Measurements from ENCODE around the gene STAG3.
"Not testable (repeated sequence)": the region's sequence is repeated elsewhere in the genome, so short reads cannot be mapped to it uniquely, and the experiment has no call there.

The STAG3 gene

DNA sequence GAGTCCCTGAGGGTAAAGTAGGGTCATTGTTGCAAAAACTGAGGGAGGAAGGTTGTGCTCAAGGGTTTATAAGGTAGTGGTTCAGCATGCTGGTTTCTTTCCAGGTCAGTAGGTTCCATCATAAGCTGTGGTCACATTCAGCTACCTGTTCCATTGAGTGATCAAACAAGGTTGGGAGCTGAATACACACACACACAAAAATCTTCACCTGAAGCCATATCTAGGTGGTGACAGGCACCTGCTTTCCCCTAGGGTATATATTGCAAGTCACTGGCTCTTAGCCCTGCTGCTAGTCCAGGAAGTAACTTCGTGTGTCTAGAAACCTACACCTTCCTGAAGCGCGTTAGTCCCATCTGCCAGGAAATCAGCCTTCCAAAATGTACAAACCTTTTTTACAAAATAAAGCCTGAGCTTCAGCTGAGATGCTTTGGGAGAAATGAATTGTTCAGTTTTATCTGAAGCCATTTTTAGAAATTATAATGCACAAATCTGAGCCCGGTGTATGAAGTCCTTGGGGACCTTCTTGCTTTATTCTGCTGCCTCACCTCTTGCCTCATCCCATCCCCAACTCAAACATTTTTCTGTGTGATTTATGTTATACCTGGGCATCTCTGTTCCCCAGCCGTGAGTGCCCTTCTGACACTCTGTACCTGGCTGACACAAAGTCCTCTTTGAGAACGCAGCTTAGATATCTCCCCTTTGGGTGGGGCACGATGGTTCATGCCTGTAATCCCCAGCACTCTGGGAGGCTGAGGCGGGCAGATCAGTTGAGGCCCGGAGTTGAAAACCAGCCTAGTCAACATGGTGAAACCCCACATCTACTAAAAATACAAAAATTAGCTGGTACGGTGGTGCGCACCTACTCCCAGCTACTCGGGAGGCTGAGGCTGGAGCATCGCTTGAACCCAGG lies 39.6 kb upstream of the STAG3 start:
- no peak for DNase-seq (ENCODE audit: low read depth)
- H3K4me3 ChIP-seq (ENCODE audit: low read depth, low read length), result no peak overlapping the region
- in situ Hi-C loops (cut with HindIII; ENCODE audit: low sequenced_read_pairs), result no loop called here

DNA sequence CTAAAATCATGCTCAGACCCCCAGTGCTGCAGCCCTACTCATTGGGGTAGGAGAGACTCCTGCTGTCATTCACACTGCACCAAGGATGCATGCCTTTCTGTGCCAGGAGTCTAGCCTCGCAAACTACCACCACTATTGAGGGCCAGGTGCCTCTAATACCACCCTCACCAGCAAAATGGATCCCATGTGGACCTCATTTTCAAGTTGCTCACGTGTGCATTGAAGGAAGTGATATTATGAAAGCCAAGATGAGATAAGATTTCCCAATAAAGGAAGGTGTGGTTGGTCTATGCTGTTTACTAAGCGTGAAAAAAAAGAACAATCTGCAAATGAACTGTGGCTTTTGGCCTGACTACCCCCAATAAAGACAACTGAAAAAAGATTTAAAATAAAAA lies 36.2 kb upstream of the STAG3 start:
- TF ChIP-seq, protein P1, sequence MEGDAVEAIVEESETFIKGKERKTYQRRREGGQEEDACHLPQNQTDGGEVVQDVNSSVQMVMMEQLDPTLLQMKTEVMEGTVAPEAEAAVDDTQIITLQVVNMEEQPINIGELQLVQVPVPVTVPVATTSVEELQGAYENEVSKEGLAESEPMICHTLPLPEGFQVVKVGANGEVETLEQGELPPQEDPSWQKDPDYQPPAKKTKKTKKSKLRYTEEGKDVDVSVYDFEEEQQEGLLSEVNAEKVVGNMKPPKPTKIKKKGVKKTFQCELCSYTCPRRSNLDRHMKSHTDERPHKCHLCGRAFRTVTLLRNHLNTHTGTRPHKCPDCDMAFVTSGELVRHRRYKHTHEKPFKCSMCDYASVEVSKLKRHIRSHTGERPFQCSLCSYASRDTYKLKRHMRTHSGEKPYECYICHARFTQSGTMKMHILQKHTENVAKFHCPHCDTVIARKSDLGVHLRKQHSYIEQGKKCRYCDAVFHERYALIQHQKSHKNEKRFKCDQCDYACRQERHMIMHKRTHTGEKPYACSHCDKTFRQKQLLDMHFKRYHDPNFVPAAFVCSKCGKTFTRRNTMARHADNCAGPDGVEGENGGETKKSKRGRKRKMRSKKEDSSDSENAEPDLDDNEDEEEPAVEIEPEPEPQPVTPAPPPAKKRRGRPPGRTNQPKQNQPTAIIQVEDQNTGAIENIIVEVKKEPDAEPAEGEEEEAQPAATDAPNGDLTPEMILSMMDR (IDR thresholded peaks at IDR 0.05; ENCODE audit: low read depth, low read length, missing control alignments), result no peak
- no peak for DNase-seq (ENCODE audit: low read depth)
- no peak overlapping the region for H3K4me3 ChIP-seq (ENCODE audit: low read depth, low read length)
- in situ Hi-C loops (cut with HindIII; ENCODE audit: low sequenced_read_pairs), result no loop called here

More for the DNA sequence above, 39.6 kb upstream of the STAG3 start:
- TF ChIP-seq, protein P1 (IDR thresholded peaks at IDR 0.05; ENCODE audit: low read depth, low read length, missing control alignments), result no peak

GRCh38 chr7:100142461-100142860 lies 35.3 kb upstream of the STAG3 start:
- no peak overlapping the region for H3K4me3 ChIP-seq (ENCODE audit: low read depth, low read length)
- no peak for DNase-seq (ENCODE audit: low read depth)
- TF ChIP-seq, protein P1 (IDR thresholded peaks at IDR 0.05; ENCODE audit: low read depth, low read length, missing control alignments), result no peak
- in situ Hi-C loops (cut with HindIII; ENCODE audit: low sequenced_read_pairs), result no loop called here

- DNase-seq (ENCODE audit: low read depth); H3K4me3 ChIP-seq (ENCODE audit: low read depth, low read length); in situ Hi-C loops (cut with HindIII; ENCODE audit: low sequenced_read_pairs): not testable (repeated sequence)
Measured at GRCh38 chr7:100146350-100146749, 31.4 kb upstream of the STAG3 start.

DNA sequence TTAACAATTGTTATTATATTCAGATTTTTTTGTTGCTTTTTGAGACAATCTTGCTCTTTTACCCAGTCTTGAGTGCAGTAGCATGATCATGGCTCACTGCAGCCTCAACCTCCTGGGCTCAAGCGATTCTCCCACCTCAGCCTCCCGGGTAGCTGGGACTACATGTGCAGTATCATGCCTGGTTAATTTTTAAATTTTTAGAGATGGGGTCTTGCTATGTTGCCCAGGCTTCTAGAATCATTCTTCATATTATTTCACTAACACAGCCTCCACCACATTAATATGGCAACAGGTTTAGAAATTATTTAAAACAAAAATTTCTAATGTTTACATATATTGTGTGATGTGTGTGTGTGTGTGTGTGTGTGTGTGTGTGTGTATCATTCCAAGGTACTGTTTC lies 30.4 kb upstream of the STAG3 start:
- DNase-seq (ENCODE audit: low read depth), result no peak

GRCh38 chr7:100148225-100148558 lies 29.5 kb upstream of the STAG3 start:
- in situ Hi-C loops (cut with HindIII; ENCODE audit: low sequenced_read_pairs), result no loop called here
- TF ChIP-seq, protein P1 (IDR thresholded peaks at IDR 0.05; ENCODE audit: low read depth, low read length, missing control alignments), result no peak
- DNase-seq (ENCODE audit: low read depth), result no peak
- H3K4me3 ChIP-seq (ENCODE audit: low read depth, low read length), result peak overlapping the region; percentile 99

More for the DNA sequence above, 30.4 kb upstream of the STAG3 start:
- no peak overlapping the region for H3K4me3 ChIP-seq (ENCODE audit: low read depth, low read length)
- in situ Hi-C loops (cut with HindIII; ENCODE audit: low sequenced_read_pairs), result no loop called here
- TF ChIP-seq, protein P1 (IDR thresholded peaks at IDR 0.05; ENCODE audit: low read depth, low read length, missing control alignments), result no peak

- TF ChIP-seq, protein P1 (IDR thresholded peaks at IDR 0.05; ENCODE audit: low read depth, low read length, missing control alignments), result no peak
Measured at GRCh38 chr7:100148559-100149328, 29.0 kb upstream of the STAG3 start, which contains the start of gene LAMTOR4. LAMTOR4 (plus strand) TSS chr7:100148918; CDS start chr7:100148973, 55 bp downstream.

More at GRCh38 chr7:100148559-100149328, 29.0 kb upstream of the STAG3 start, which contains the start of gene LAMTOR4:
- peak; percentile 98 for DNase-seq (ENCODE audit: low read depth)
- H3K4me3 ChIP-seq (ENCODE audit: low read depth, low read length), result peak within 1 kb of the TSS; percentile 99
- in situ Hi-C loops (cut with HindIII; ENCODE audit: low sequenced_read_pairs), result no loop called here
